Cardiac muscle cell (in vitro differentiated cells and primary cell): ENCODE data around the gene AMPD3. TPM values are rescaled to one million over a fixed set of nuclear protein-coding genes. Genes with fewer than 3 reads are reported as not detected.

Experiments
- DNase-seq, 2 donors: peaks; one replicate each; pipeline versions ENCODE4 v3.0.0 to v3.0.0-alpha.2; 2010 to 2017; ENCODE audit warnings: low read depth in 1 of 2, low spot score in 1 of 2
- H3K27ac ChIP-seq: fragments of 200-600 bp; sonication (generic); 2 replicates; pipeline ENCODE4 v1.5.1; 2016
- H3K27me3 ChIP-seq: fragments of 200-600 bp; sonication (generic); 2 replicates; pipeline ENCODE4 v1.6.0; 2016; ENCODE audit warnings: control low read depth
- H3K36me3 ChIP-seq: fragments of 200-600 bp; sonication (generic); 2 replicates; pipeline ENCODE4 v1.5.1; 2016; ENCODE audit warnings: control low read depth
- H3K4me1 ChIP-seq: fragments of 200-600 bp; sonication (generic); 2 replicates; pipeline ENCODE4 v1.8.1; 2017; ENCODE audit warnings: low read depth, mild to moderate bottlenecking, mixed run types
- H3K4me3 ChIP-seq: fragments of 200-600 bp; sonication (generic); 2 replicates; pipeline ENCODE4 v1.5.1; 2016; ENCODE audit warnings: mild to moderate bottlenecking
- H3K9me3 ChIP-seq: fragments of 200-600 bp; sonication (generic); 2 replicates; pipeline ENCODE4 v1.5.1; 2017; ENCODE audit warnings: low read depth, mild to moderate bottlenecking, control low read depth
- CTCF ChIP-seq: IDR thresholded peaks from 2 replicates; pipeline ENCODE4 v1.5.1; 2012; ENCODE audit warnings: low read depth, mild to moderate bottlenecking, low read length
- polyA plus RNA-seq: library from polyadenylated mRNA; unstranded; fragments of >200 nt; fragmentation: Nextera tagmentation; extraction: Ambion mirVana; gene quantifications from 2 replicates; pipeline ENCODE4 v1.2.1, GENCODE V29; 2016
- total RNA-seq: library from RNA; depleted of rRNA; stranded (reverse); fragments of >200 nt; gene quantifications from 2 replicates; pipeline ENCODE4 v1.2.3, GENCODE V29; 2016

The AMPD3 gene
- total and polyA plus RNA-seq, 2 experiments from 2014 or later, result 2.9 to 3.3 TPM

- Histone ChIP-seq H3K4me3 (no peak overlapping the region), H3K36me3 (no peaks in the 10 kb centered on the region), H3K4me1 (no peaks in the 10 kb centered on the region), H3K27me3 (no peaks in the 10 kb centered on the region), H3K27ac (no peak overlapping the region), H3K9me3 (no peaks in the 10 kb centered on the region)
- no peak for DNase-seq
- TF ChIP-seq CTCF, result no peak
These were observed 16.6 kb upstream of the AMPD3 start for GRCh38 chr11:10438458-10438857.

GRCh38 chr11:10439351-10439750 is 15.7 kb upstream of the AMPD3 start:
- Histone ChIP-seq H3K36me3 (no peaks in the 10 kb centered on the region), H3K9me3 (no peaks in the 10 kb centered on the region), H3K27me3 (no peaks in the 10 kb centered on the region), H3K4me3 (no peak overlapping the region), H3K27ac (no peak overlapping the region), H3K4me1 (no peaks in the 10 kb centered on the region)
- TF ChIP-seq CTCF, result no peak
- no peak for DNase-seq

GRCh38 chr11:10439924-10440323 is 15.1 kb upstream of the AMPD3 start:
- DNase-seq, result no peak

GRCh38 chr11:10440401-10440800 is 14.7 kb upstream of the AMPD3 start:
- no peak for TF ChIP-seq CTCF
- DNase-seq, result no peak
- no peak overlapping the region for H3K27ac ChIP-seq
- H3K27me3 ChIP-seq, result no peaks in the 10 kb centered on the region
- no peaks in the 10 kb centered on the region for H3K4me1 ChIP-seq
- no peaks in the 10 kb centered on the region for H3K36me3 ChIP-seq
- no peak overlapping the region for H3K4me3 ChIP-seq
- H3K9me3 ChIP-seq, result no peaks in the 10 kb centered on the region

More at GRCh38 chr11:10439924-10440323, 15.1 kb upstream of the AMPD3 start:
- H3K36me3 ChIP-seq, result no peaks in the 10 kb centered on the region
- H3K4me1 ChIP-seq, result no peaks in the 10 kb centered on the region
- TF ChIP-seq CTCF, result no peak
- no peak overlapping the region for H3K27ac ChIP-seq
- H3K4me3 ChIP-seq, result no peak overlapping the region
- H3K9me3 ChIP-seq, result no peaks in the 10 kb centered on the region
- no peaks in the 10 kb centered on the region for H3K27me3 ChIP-seq

- Histone ChIP-seq H3K9me3 (no peaks in the 10 kb centered on the region), H3K4me1 (no peaks in the 10 kb centered on the region), H3K27me3 (no peaks in the 10 kb centered on the region), H3K27ac (no peak overlapping the region), H3K4me3 (no peak overlapping the region), H3K36me3 (no peaks in the 10 kb centered on the region)
- no peak for DNase-seq
- no peak for TF ChIP-seq CTCF
These were observed 14.0 kb upstream of the AMPD3 start for GRCh38 chr11:10441091-10441490.
